WTC11 (cell line): ENCODE results near the gene PIK3C2G. TPM values are rescaled to one million over a fixed set of nuclear protein-coding genes. Genes with fewer than 3 reads are reported as not detected.

Source experiments
- ATAC-seq: fragments of 200-7000 bp; cut with Tn5 transposase; 2 replicates; pipeline ENCODE4 v1.10.0; 2021; ENCODE audit warnings: mild to moderate bottlenecking, moderate library complexity
- CTCF ChIA-PET: fragments of 300-600 bp; sonication (Branson Sonifier 250); formaldehyde crosslinking; loops from one replicate; lab custom pipeline; 2021; ENCODE audit warnings: antibody characterized with exemption; lab: Charles Lee
- POLR2A ChIA-PET: fragments of 350-600 bp; sonication (Branson Sonifier 250); formaldehyde crosslinking; loops from one replicate; lab custom pipeline; 2021; ENCODE audit warnings: antibody characterized with exemption; lab: Charles Lee
- DNase-seq: peaks from one replicate; pipeline ENCODE4 v3.0.0; 2021; ENCODE audit warnings: low spot score
- H3K27ac Mint-ChIP-seq: 2 replicates; pipeline ENCODE4 v1.8.0; 2021; ENCODE audit warnings: mixed read lengths
- H3K27me3 Mint-ChIP-seq: 2 replicates; pipeline ENCODE4 v1.8.0; 2021; ENCODE audit warnings: low read depth, mild to moderate bottlenecking, moderate library complexity, mixed read lengths
- H3K36me3 Mint-ChIP-seq: 2 replicates; pipeline ENCODE4 v1.8.0; 2021; ENCODE audit warnings: mixed read lengths
- H3K4me1 Mint-ChIP-seq: 2 replicates; pipeline ENCODE4 v1.8.0; 2022; ENCODE audit warnings: mixed read lengths
- H3K4me3 Mint-ChIP-seq: 2 replicates; pipeline ENCODE4 v1.8.0; 2021; ENCODE audit warnings: mild to moderate bottlenecking, moderate library complexity, mixed read lengths
- H3K9me3 Mint-ChIP-seq: 2 replicates; pipeline ENCODE4 v1.8.0; 2021; ENCODE audit warnings: mixed read lengths
- FOXK1 ChIP-seq: sonication (generic); formaldehyde crosslinking; IDR thresholded peaks from 2 replicates; pipeline ENCODE4 v1.8.0; 2022; ENCODE audit warnings: mild to moderate bottlenecking, moderate library complexity, missing genetic modification reagents
- HMGA2 ChIP-seq: fragments of 250-450 bp; sonication (Bioruptor Pico); IDR thresholded peaks from 2 replicates; pipeline ENCODE4 v1.4.0; 2021; ENCODE audit warnings: mild to moderate bottlenecking, moderate library complexity
- JUN ChIP-seq: sonication (generic); formaldehyde crosslinking; IDR thresholded peaks from 2 replicates; pipeline ENCODE4 v1.8.0; 2023; ENCODE audit warnings: mild to moderate bottlenecking, missing genetic modification reagents
- OVOL2 ChIP-seq: fragments of 250-450 bp; sonication (Bioruptor Pico); IDR thresholded peaks from 2 replicates; pipeline ENCODE4 v1.9.0; 2021; ENCODE audit warnings: mild to moderate bottlenecking, borderline replicate concordance
- RELA ChIP-seq: sonication (generic); formaldehyde crosslinking; IDR thresholded peaks from 2 replicates; pipeline ENCODE4 v1.8.1; 2022; ENCODE audit warnings: missing genetic modification reagents, mild to moderate bottlenecking, borderline replicate concordance
- TP53 ChIP-seq: sonication (generic); formaldehyde crosslinking; IDR thresholded peaks from 2 replicates; pipeline ENCODE4 v1.8.1; 2023; ENCODE audit warnings: mild to moderate bottlenecking, missing genetic modification reagents
- ZNF121 ChIP-seq: sonication (generic); formaldehyde crosslinking; IDR thresholded peaks from 2 replicates; pipeline ENCODE4 v1.8.0; 2023; ENCODE audit warnings: missing genetic modification reagents
- ZNF138 ChIP-seq: sonication (generic); formaldehyde crosslinking; conservative IDR thresholded peaks from 2 replicates; pipeline ENCODE4 v1.8.1; 2022; ENCODE audit warnings: mild to moderate bottlenecking, moderate library complexity, missing genetic modification reagents
- ZNF219 ChIP-seq: sonication (generic); formaldehyde crosslinking; IDR thresholded peaks from 2 replicates; pipeline ENCODE4 v1.8.0; 2023; ENCODE audit warnings: missing genetic modification reagents, mild to moderate bottlenecking, borderline replicate concordance
- ZNF423 ChIP-seq: fragments of 250-450 bp; sonication (Bioruptor Pico); IDR thresholded peaks from 2 replicates; pipeline ENCODE4 v2.1.2; 2022; ENCODE audit warnings: mild to moderate bottlenecking, moderate library complexity
- total RNA-seq: library from RNA; stranded (reverse); gene quantifications from 3 replicates; pipeline ENCODE4 v1.2.3, GENCODE V29; 2021
- TF ChIP-seq, protein P1 (sequence below): sonication (generic); formaldehyde crosslinking; IDR thresholded peaks from 2 replicates; pipeline ENCODE4 v1.8.1; 2022; ENCODE audit warnings: missing genetic modification reagents, borderline replicate concordance
- TF ChIP-seq, protein P2 (sequence below): fragments of 250-450 bp; sonication (Bioruptor Pico); conservative IDR thresholded peaks from 2 replicates; pipeline ENCODE4 v1.9.0; 2021; ENCODE audit warnings: mild to moderate bottlenecking
- TF ChIP-seq, protein P3 (sequence below): sonication (generic); formaldehyde crosslinking; IDR thresholded peaks from 2 replicates; pipeline ENCODE4 v1.8.1; 2023; ENCODE audit warnings: mild to moderate bottlenecking, missing genetic modification reagents, moderate library complexity
- TF ChIP-seq, protein P4 (sequence below): fragments of 250-450 bp; sonication (Bioruptor Pico); IDR thresholded peaks from 2 replicates; pipeline ENCODE4 v1.9.0; 2021; ENCODE audit warnings: mild to moderate bottlenecking, borderline replicate concordance
- TF ChIP-seq, protein P5 (sequence below): fragments of 250-450 bp; sonication (Bioruptor Pico); IDR thresholded peaks from 2 replicates; pipeline ENCODE4 v1.9.0; 2021; ENCODE audit warnings: moderate library complexity, mild to moderate bottlenecking, inconsistent platforms, borderline replicate concordance
- TF ChIP-seq, protein P6 (sequence below): sonication (generic); formaldehyde crosslinking; IDR thresholded peaks from 2 replicates; pipeline ENCODE4 v1.8.1; 2022; ENCODE audit warnings: low read depth, mild to moderate bottlenecking, moderate library complexity, missing genetic modification reagents, borderline replicate concordance

Gene PIK3C2G
- total RNA-seq, 1 experiment from 2014 or later, result not detected

DNA sequence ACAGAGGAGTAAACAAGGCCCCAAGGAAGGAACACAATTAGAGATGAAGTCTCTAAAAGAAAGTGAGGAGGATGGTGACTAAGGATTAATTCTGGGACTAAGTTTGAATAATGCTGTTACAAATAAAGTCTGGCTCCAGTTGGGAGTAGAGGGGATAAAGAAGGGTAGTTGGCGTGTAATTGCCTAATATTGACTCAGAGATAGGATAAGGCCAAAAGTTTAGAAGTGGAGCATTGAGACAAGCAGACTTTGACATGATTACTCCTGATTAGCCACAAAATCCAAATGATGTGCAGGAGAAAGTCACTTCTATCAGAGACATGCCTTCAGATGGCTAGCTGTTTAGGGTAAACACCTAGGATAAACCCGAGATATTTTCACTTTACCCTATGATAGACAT, 368.1 kb downstream of the PIK3C2G start (continued):
- no peak for TF ChIP-seq RELA (CRISPR knock-in tag)
- no peak for TF ChIP-seq TP53
- TF ChIP-seq, protein P1, sequence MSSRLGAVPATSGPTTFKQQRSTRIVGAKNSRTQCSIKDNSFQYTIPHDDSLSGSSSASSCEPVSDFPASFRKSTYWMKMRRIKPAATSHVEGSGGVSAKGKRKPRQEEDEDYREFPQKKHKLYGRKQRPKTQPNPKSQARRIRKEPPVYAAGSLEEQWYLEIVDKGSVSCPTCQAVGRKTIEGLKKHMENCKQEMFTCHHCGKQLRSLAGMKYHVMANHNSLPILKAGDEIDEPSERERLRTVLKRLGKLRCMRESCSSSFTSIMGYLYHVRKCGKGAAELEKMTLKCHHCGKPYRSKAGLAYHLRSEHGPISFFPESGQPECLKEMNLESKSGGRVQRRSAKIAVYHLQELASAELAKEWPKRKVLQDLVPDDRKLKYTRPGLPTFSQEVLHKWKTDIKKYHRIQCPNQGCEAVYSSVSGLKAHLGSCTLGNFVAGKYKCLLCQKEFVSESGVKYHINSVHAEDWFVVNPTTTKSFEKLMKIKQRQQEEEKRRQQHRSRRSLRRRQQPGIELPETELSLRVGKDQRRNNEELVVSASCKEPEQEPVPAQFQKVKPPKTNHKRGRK, result no peak
- TF ChIP-seq ZNF138 (CRISPR knock-in tag), result no peak
- TF ChIP-seq FOXK1, result no peak
- TF ChIP-seq, protein P2, sequence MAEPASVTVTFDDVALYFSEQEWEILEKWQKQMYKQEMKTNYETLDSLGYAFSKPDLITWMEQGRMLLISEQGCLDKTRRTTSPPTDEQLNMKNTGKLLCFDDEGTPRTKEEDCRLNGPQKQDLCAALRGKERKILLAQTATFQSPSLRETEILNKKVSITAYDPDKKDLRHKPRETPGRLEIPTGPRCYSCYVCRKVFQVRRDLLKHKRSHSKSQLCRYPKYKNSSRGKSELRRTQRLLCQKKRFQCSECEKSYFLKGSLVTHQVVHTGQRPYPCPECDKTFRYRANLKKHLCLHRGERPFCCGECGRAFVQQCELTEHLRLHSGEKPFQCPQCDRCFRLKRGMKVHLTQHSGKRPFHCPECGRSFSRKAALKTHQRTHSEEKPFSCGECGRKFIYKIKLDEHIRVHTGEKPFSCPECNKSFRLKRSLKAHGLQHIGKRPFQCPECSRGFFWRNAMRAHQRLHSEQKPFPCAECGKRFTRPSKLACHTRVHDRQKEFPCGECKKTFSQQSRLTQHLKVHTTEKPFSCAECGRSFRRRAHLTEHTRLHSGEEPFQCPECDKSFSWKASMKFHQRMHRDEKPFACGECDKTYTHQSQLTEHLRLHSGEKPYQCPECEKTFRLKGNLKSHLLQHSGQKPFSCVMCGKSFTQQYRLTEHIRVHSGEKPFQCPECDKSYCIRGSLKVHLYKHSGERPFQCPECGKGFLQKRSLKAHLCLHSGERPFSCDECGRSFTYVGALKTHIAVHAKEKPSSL (CRISPR knock-in tag), result no peak

DNA sequence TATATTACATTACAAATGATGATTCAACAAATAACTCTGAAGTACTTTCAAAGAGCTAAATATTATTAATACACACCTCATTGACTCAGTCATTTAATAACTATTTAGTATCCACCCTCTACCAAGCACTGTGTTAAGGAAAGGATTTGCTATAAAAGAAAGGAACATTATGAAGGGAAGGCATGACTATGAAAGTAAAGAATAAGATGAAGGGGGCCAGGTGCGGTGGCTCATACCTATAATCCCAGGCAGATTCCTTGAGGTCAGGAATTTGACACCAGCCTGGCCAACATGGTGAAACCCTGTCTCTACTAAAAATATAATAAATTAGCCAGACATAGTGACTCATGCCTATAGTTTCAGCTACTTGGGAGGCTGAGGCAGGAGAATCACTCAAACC, 368.6 kb downstream of the PIK3C2G start:
- DNase-seq (no peak), ATAC-seq (no peak)
- H3K27ac Mint-ChIP-seq, result no peak overlapping the region
- ChIA-PET CTCF (no interaction called here), POLR2A (no interaction called here)
- H3K36me3 Mint-ChIP-seq, result peaks cover 10% of the 10 kb centered on the region
- peaks cover 16% of the 10 kb centered on the region for H3K9me3 Mint-ChIP-seq
- no peaks in the 10 kb centered on the region; the same call in 1 of the 2 replicates for H3K27me3 Mint-ChIP-seq
- no peak overlapping the region for H3K4me3 Mint-ChIP-seq
- no peaks in the 10 kb centered on the region for H3K4me1 Mint-ChIP-seq
- TF ChIP-seq, protein P3, sequence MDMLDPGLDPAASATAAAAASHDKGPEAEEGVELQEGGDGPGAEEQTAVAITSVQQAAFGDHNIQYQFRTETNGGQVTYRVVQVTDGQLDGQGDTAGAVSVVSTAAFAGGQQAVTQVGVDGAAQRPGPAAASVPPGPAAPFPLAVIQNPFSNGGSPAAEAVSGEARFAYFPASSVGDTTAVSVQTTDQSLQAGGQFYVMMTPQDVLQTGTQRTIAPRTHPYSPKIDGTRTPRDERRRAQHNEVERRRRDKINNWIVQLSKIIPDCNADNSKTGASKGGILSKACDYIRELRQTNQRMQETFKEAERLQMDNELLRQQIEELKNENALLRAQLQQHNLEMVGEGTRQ (CRISPR knock-in tag), result no peak
- TF ChIP-seq ZNF121 (CRISPR knock-in tag) (no peak), HMGA2 (CRISPR knock-in tag) (no peak), ZNF423 (CRISPR knock-in tag) (no peak), OVOL2 (CRISPR knock-in tag) (no peak), ZNF219 (CRISPR knock-in tag) (no peak), JUN (CRISPR knock-in tag) (no peak)
- TF ChIP-seq, protein P4, sequence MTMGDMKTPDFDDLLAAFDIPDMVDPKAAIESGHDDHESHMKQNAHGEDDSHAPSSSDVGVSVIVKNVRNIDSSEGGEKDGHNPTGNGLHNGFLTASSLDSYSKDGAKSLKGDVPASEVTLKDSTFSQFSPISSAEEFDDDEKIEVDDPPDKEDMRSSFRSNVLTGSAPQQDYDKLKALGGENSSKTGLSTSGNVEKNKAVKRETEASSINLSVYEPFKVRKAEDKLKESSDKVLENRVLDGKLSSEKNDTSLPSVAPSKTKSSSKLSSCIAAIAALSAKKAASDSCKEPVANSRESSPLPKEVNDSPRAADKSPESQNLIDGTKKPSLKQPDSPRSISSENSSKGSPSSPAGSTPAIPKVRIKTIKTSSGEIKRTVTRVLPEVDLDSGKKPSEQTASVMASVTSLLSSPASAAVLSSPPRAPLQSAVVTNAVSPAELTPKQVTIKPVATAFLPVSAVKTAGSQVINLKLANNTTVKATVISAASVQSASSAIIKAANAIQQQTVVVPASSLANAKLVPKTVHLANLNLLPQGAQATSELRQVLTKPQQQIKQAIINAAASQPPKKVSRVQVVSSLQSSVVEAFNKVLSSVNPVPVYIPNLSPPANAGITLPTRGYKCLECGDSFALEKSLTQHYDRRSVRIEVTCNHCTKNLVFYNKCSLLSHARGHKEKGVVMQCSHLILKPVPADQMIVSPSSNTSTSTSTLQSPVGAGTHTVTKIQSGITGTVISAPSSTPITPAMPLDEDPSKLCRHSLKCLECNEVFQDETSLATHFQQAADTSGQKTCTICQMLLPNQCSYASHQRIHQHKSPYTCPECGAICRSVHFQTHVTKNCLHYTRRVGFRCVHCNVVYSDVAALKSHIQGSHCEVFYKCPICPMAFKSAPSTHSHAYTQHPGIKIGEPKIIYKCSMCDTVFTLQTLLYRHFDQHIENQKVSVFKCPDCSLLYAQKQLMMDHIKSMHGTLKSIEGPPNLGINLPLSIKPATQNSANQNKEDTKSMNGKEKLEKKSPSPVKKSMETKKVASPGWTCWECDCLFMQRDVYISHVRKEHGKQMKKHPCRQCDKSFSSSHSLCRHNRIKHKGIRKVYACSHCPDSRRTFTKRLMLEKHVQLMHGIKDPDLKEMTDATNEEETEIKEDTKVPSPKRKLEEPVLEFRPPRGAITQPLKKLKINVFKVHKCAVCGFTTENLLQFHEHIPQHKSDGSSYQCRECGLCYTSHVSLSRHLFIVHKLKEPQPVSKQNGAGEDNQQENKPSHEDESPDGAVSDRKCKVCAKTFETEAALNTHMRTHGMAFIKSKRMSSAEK (CRISPR knock-in tag), result no peak

DNA sequence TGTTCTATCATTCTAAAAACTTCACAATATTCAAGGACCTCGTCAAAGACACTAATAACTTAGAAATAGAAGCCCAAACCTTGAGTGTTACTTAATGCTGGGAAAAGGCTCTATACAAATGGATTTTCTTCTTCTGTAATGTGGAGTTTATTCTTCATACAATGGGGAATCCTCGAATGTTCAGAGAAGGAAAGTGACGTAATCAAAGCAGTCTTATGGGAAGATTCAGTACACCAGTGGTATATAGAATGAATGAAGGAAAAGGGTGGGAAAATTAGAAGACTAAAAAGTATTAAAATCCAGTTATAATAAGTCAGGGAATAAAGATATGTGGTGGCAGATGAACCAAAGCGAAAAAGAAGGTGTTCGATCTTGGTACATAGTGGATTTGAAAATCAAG, 370.0 kb downstream of the PIK3C2G start:
- H3K9me3 Mint-ChIP-seq, result peaks cover 11% of the 10 kb centered on the region
- ATAC-seq (no peak), DNase-seq (no peak)
- H3K4me3 Mint-ChIP-seq, result no peak overlapping the region
- peaks cover 10% of the 10 kb centered on the region for H3K36me3 Mint-ChIP-seq
- POLR2A ChIA-PET, result no interaction called here
- no peak overlapping the region for H3K27ac Mint-ChIP-seq
- CTCF ChIA-PET, result no interaction called here
- H3K27me3 Mint-ChIP-seq, result no peaks in the 10 kb centered on the region; the same call in 1 of the 2 replicates
- H3K4me1 Mint-ChIP-seq, result no peaks in the 10 kb centered on the region
- TF ChIP-seq, protein P5, sequence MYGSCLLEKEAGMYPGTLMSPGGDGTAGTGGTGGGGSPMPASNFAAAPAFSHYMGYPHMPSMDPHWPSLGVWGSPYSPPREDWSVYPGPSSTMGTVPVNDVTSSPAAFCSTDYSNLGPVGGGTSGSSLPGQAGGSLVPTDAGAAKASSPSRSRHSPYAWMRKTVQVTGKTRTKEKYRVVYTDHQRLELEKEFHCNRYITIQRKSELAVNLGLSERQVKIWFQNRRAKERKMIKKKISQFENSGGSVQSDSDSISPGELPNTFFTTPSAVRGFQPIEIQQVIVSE (CRISPR knock-in tag), result no peak
- no peak for TF ChIP-seq OVOL2 (CRISPR knock-in tag)
- TF ChIP-seq ZNF219 (CRISPR knock-in tag), result no peak
- TF ChIP-seq, protein P6, sequence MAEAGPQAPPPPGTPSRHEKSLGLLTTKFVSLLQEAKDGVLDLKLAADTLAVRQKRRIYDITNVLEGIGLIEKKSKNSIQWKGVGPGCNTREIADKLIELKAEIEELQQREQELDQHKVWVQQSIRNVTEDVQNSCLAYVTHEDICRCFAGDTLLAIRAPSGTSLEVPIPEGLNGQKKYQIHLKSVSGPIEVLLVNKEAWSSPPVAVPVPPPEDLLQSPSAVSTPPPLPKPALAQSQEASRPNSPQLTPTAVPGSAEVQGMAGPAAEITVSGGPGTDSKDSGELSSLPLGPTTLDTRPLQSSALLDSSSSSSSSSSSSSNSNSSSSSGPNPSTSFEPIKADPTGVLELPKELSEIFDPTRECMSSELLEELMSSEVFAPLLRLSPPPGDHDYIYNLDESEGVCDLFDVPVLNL (CRISPR knock-in tag), result no peak
- no peak for TF ChIP-seq JUN (CRISPR knock-in tag)
- TF ChIP-seq, protein P4 (CRISPR knock-in tag), result no peak
